Activated CD8-positive, alpha-beta memory T cell treated with anti-CD3 and anti-CD28 coated beads for 1 hour (primary cell): ENCODE data around the gene MYO5B.

Source experiments
- DNase-seq, 2 donors: peaks; one replicate each; pipeline ENCODE4 v3.0.0-alpha.2; 2020; ENCODE audit warnings: low read depth in 1 of 2; ENCODE audit errors: extremely low read depth in 1 of 2

MYO5B gene

DNA sequence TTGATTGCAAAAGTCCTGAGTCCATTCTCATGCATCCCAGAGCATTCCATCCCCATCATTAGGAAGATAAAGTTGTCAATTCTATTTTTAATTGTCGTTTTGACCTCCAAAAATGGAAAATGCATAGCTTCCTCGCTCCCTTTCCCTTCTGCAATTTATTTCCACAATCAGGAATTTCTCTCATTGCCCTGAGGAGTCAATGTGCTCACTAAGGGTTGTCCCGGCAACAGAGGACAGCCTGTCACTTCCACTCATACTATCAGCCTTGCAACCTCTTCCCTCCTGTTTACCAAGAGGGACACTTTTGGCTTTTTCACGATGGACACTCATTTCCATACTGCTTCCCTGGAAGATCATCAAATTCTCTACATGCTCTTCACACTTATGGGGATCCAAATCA, 164.8 kb downstream of the MYO5B start:
- DNase-seq: no peak

DNA sequence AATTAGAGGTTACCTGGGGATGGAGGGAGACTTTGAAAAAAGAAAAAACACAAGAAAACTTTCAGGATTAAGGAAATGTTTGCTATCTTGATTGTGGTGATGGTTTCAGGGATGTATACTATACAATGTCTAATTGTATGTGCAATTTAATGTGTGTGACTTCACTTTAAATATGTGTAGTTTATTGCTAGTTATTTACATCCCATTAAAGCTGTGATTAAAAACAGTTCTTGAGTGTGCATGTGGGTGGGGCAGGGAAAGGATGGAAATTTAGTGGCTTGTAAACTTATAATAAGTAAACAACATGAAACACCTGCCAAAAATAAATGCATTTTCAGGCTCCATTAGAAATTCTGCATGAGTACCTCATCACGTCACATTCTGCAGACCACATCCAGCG, 167.0 kb downstream of the MYO5B start:
- no peak for DNase-seq

DNA sequence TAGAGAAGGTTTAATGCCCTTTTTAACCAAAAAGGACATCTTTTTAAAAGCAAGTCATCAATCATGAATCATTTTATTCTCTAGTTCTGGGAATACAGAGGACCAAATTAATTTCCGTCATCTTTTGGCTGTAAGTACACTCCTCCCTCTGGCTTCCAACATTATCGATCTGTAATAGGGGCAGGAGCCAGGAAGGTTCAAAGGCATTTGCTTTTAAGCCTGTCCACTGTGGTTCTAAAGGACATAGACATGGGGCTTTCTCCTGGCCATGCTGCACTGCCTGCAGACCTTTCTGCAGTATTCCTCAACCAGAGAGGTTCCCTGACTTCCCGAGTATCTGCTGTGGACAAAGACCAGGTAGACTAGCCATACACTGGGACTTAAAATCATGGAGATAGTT, 170.5 kb downstream of the MYO5B start:
- no peak for DNase-seq

DNA sequence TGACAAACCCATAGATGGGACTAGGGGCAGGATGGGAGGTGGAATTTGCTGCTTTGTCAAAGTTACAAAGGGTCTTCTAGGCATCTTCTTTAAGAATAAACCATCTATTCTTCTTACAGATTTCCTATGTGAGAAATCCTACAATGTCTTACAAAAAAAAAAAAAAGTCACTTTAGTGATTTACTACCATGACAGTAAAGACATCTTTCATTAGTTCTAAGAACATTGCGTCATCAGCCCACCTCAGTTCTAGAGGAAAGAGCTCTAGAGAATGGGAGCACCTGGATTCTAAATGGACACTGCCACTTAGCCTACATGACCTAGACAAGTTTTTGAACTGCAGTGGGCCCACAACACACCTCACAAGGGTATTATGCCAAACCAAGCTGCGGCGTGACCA, 172.0 kb downstream of the MYO5B start:
- DNase-seq: no peak

DNA sequence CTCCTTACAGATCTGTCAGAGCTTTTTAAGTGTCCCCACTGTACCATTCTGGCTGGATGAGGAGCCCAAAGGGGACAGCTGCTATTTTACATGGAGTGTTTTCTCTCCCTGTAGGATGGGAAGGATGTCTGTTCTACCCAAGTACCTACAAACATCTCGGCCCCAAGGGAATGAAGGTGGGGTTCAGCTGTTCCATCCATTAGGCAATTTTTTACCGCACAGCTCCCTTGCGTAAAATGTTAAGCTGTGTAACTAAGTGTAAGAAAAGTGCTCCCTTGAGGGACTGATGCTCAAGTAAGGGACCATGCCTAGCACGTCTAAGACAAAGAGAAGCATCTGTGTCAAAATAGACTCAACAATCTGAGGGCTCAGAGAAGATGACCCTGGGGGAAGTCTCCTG, 180.3 kb downstream of the MYO5B start:
- no peak for DNase-seq

DNA sequence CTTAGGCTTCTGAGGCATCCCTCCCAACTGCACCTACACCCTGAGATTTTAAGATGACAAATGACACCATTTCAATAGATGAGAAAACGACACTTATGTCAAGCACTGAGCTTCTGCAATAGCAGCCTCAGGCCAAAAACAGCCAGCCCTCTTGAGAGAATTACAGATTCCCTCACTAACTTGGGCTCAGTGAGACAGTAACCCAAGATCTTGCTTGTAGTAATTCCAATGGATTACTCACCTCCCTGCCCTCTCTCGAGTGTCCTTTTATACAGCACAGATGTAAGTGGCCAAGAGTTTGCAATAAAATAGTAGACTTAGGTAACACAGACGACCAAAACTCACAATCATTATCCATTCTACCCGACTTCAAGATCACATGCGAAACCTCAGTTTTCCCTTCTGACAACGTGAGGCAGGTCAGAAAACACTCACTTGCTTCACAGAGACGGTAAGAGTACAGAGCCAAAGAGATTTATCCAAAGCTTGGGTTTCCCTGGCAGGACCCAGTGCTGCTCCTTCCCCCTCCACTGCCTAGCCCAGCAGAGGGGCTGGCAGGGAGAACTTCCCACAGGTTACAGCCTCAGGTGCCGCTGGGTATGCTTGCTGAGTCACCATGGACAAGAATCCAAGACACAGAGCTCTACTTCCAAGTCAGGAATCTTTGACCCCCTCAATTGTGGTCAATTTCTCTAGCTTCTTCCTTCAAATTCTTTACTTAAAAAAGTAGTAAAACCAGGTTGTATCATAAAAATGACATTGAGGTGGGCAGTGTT, 181.4 kb downstream of the MYO5B start:
- DNase-seq: no peak

DNA sequence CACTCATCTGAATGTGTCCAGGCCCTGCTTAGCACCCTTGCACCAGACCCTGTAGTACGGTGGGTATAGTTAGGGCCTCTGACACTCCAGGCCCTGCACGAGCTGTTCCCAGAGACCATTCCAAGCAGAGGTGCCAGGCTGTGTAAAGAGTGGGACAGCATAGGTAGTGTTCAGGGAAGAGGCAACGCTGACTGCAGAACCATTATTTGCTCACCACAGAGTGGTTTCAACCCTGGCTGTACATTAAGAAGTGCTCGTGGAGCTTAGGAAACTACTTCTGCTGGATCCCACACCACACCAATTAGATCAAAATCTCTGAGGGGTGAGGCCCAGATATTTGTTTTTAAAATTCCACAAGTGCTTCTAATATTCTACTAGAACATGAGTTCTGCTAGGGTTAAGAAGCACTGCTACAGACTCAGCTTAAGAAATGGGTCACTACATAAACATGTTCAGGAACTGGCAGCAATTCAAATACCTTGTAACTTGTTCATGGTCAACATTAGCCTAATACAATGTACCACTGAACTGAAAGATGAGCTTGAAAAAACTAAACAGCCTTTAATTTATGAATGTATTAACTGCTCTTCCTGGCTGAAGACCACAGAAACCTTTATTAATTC, 183.0 kb downstream of the MYO5B start:
- no peak for DNase-seq

DNA sequence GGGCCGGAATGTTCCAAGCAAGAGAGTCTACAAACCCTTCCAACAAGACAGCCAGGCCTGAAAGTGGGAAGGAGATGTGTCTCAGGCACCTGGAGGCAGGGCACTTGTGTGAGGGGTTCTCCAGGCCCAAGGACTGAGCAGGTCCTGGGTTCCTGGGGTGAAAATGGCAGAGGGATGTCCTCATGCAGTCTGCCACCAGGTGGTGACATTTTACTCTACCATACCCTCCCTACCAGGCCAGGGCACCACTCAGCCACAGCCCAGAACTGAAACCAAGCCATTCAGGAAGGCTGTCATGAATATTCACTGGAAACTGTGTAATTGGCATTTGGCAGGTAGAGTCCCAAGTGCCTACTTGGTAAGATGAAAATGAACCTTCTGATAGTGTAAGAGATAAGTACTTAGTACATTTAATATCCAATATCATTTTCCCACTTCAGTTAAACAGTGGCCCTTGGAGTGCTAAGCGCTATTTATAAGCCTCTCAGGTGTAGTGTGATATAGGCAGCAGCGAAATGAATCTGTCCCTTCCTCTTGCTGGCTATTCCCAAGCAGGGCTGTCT, 185.1 kb downstream of the MYO5B start:
- no peak for DNase-seq

DNA sequence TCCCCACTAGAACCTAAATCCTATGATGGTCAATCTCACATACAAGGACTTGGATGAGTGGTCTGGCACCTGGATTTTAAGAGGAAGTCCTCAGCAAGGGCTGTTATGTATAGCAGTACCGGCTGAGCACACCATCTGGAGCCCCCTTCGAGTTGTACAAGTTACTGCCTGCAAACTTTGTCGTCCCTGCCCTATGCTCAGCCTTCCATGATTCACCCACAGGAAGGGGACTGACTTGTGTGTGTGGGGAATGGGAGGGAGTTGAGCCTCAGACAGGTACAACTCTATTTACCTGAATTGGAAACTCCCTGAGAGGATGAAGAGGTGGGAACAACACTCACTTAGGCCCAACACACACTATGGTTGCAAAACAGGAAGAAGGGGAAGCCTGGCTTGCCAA, 186.6 kb downstream of the MYO5B start:
- no peak for DNase-seq

DNA sequence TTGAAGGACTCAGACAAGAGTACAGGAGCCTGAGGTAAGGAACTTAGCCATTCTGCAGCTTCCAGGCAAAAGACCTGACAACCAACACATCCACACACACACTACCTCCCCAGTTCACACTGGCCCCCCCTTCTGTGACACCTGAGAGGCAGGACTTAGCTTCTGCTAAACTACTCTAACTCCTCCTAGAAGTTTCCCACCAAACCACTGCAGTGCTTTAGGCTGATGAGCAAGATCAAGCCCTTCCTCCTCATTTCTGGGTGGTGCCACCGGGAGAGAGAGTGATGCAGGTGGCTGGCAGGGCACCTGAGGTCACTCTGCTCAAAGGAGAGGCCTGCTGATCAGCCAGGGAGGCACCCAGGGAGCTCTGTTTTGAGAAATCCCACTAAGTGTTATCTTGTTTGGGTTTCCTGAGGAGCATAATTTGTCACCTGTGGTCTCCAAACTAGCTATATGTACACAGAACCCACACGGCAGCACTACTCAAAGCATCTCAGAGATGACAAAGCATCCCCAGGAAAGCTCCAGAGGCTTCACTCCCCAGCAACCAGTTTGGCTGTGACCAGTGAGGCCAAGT, 188.4 kb downstream of the MYO5B start:
- no peak for DNase-seq

DNA sequence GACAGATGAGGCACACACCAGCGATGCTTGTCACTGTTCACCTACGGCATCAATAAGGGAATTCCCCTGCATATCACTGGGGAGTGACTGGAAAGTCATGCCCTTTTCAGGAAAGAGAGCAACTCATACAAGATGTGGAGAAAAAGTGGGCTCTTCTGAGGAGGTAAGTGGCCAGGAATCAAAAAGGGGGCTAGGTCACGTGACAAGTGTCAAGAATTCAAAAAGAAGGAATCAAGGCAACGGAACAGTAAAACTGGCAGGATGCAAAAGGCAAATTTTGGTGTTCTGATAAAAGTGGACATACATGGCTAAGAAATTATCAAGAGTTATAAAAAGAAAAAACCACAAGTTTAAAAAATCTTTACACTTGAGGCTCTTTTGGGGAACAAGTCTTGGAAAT, 190.9 kb downstream of the MYO5B start:
- DNase-seq: no peak

DNA sequence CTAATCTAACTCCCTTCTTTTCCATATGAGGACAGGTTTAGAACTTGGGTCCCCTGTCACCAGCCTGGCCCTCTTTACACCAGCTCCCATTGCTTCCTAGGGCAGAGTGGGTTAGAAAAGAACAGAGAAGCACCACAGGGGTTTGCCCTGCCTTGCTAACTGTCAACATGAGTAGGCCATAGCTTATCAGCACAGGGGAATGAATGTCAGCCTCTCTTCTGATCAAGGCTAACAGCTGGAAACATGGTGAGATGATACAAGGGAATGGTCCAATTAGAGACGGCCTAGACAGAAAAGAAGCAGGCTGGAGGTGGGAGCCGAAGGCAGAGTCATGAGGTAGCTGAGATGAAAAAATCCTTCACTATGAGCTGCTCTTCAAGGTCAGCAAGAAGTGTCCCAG, 192.2 kb downstream of the MYO5B start:
- DNase-seq: no peak

DNA sequence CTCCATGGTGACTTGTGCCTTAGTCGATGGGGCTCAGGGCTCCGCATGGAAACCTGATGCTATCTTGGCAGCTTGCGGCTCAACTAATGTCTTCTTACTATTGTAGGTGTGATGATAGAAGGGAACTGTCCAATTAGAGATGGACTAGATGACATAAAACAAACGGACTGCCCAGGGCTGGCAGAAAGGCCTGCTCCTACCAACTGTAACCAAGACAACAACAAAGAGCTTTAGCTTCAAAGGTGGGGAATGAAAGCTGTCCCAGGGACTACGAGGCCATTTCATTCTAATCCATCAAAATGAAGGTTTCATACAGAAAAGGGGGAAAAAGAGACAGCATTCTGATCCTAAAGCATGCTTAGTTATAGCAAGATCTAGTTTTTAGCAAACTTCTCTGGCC, 194.7 kb downstream of the MYO5B start:
- no peak for DNase-seq

DNA sequence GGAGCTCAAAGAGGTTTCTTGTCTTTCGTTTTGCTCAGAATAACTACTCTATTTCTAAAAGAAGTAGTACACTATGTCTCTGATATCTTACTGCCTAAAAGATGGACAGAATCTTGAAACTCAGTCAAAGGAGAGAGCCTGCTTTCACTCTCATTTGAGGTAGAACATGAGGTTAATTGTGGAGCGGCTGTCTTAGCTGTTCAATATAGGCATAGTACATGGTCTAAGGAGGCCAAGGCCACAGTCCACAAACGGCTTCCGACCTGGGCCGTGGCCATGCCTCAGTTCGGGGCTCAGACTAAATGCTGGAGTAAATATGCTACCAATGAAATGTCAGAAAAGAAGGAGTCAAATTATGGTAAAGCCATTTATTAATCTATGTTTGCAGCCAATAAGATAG, 195.8 kb downstream of the MYO5B start:
- no peak for DNase-seq

DNA sequence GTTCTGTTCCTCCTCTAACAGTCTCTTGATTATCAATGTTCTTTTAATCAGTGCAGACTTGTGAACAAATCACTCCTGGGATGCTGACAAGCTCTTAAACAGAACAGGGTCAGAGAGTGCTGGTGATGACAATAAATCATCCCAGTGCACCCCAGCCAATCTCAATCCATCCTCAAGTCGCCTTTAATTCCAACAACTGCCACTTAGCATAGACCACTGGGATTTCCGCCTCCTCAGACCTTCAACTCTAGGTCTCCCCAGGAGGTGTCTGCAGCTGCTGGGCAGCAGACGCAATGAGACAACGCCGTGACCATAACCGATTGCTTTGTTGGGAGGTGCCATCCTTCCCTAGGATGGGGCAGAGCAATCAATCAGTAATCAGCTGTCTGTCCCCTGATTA, 197.4 kb downstream of the MYO5B start:
- no peak for DNase-seq

DNA sequence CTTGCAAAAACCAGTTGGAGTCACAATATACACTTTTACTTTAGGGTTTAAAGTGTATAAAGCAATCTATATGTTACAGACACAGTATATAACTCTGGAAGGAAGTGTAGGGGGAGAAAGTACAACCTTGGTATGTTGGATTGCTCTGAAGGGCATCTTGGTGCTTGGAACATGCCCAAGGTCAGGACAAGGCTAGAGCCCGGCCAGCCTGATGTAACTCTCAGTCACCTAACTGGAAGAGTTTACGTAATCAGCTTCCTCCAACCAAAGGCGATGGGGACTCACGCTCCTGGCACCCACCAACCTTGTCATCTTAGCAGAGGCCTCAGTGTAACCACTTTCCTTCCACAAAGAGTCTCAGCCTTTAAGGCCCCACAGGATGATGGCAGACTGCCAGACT, 200.5 kb downstream of the MYO5B start:
- no peak for DNase-seq

DNA sequence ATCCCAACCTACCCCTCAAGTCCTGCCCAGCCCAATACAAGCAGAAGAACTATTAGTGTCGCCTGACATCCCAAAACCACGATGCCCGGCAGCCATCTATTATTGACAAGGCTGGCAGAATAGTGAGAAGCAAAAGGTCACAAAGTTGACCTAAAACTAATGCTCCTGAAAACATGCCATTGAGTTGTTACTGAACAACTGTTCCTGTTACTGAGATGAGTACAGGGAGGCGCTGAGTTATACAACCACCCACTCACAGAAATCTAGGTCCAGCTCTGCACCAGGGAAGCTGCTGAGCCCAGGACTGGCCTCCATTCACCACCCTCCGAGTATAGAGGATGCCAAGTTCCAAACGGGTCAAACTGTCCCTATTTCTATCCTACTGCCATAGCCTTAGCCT, 201.6 kb downstream of the MYO5B start:
- no peak for DNase-seq

DNA sequence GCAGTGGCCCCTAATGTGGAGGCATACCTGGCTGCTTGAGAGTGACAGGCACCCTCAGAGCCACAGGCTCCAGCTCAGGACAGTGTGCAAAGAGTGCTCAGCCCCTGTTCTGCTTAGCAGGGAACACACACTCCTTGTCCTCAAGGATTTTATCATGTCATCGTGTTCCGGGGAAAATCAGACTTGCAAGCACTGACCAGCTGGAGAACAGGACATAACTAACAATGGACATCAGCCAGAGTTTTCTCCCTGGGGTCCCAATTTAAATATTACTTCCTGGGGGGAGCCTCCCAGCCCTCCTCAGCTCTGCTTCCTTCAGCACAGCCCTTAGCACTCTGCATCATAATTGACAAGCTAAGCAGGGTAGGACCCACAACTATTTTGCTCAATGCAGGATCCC, 206.2 kb downstream of the MYO5B start:
- no peak for DNase-seq

DNA sequence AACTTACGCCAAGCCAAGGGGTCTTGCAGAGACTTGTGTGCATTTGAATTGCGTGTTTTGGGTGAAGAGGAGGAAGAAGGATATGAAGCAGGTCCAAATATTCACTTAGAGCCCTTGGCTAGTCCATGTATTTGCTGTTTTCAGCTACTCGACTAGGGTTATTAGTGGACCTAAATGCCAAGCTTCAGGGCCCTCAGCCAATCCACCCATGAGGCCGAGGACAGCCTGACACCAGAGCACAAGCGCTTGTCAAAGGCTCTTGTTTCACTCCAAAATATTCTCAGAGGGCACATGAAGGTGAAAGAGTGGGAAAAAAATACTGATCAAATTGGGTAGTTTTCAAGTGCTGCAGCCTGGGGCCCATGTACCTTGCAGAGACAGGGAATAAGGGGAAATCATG, 206.8 kb downstream of the MYO5B start:
- DNase-seq: no peak

DNA sequence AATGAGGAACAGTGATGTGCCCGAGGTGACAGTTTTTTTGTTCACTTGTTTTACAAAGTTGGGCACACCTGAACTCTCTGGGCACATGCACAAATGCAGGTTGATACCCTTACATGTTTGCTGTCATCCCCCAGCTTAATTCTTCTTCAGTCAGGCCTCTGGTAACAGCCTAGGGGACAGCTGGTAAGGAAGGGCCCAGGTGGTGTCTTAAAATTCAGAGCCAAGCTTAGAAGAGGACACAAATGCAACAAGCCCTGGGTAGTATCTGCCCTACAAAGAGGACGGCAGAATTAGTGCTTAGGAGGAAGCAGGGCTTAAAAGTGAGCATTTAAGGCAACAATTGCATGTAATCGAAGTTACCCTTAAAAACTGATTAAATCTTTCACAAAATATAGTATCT, 209.7 kb downstream of the MYO5B start:
- DNase-seq: no peak

DNA sequence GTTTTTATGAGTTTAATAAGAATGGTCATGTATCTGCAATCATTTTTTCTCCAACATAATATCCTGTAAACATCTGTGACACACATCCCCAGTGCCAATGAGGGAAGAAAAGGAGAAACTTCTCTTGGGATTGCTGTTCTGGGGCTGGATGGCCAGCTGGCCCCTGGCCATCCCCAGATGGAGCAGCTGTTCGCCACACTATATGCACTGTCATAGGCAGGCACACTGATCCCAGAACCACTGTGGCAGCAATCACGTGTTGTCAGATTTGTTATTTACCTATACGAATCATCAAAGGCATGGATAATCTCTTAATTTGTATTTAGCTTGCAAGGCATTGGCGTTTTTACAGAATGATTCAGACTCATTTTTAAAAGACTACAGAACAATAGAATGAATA, 214.1 kb downstream of the MYO5B start:
- no peak for DNase-seq
